UCSD-AML1 (cell line): Measurements from ENCODE around the gene PHACTR4.
"Not testable (repeated sequence)": the region's sequence is repeated elsewhere in the genome, so short reads cannot be mapped to it uniquely, and the experiment has no call there.

ENCODE experiments used
- DNase-seq: peaks from one replicate; lab custom pipeline; 2025; ENCODE audit not compliant: unreplicated experiment; lab: John Stamatoyannopoulos, UW

Gene PHACTR4

GRCh38 chr1:28482138-28482537, 112.6 kb downstream of the PHACTR4 start:
- no peak for DNase-seq

GRCh38 chr1:28482702-28483101, 113.2 kb downstream of the PHACTR4 start:
- no peak for DNase-seq

- no peak for DNase-seq
These were observed 125.2 kb downstream of the PHACTR4 start for GRCh38 chr1:28494737-28495136.

DNA sequence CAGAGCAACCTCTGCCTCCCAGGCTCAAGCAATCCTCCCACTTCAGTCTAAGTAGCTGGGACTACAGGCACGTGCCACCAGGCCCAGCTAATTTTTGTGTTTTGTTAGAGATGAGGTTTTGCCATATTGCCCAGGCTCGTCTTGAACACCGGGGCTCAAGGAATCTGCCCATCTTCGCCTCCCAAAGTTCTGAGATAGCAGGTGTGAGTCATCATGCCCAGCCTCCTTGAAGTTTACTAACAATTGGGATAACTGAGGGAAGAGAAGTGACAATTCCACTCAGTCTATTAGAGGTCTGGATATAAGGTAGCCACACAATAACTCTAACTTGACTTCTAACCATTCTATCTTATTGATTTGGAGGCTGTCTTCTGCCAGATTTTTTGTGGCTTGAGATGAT, 130.0 kb downstream of the PHACTR4 start:
- DNase-seq, result no peak

- no peak for DNase-seq
These were observed 132.4 kb downstream of the PHACTR4 start for GRCh38 chr1:28501925-28502324.

- no peak for DNase-seq
These were observed 133.6 kb downstream of the PHACTR4 start for GRCh38 chr1:28503117-28503516.

DNA sequence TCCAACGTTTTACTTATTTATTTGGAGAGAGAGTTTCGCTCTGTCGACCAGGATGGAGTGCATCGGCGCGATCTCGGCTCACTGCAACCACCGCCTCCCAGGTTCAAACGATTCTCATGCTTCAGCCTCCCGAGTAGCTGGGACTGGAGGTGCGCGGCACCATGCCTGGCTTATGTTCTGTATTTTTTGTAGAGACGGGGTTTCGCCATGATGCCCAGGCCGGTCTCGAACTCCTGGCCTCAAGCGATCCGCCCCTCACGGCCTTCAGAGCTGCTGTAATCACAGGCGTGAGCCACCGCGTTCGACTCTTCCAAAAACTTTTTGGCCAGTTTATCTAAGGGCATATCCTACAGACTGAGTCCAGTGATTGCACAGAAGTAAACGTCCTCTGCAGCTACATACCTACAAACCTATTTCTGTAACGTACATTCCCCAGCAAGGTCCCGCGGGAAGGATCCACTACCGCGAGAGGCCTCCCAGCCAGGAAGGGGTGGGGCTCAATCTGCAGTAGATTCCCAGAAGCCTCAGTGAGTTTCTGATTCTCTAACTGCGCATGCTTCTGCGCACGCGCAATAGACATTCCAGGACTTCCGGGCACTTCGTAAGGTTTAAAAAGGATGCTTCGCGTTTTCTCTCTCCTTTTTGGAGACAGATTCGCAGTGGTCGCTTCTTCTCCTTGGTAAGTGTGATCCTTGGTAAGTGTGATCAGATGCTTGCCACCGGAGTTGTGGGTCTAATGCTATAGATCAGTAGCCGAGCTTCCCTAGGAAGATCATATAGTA, 136.1 kb downstream of the PHACTR4 start, which contains the start of gene RCC1:
TSS of gene RCC1 (plus strand) at position 638 of the 782 bp plus-strand sequence. CDS start 23,824 bp downstream, outside the sequence.
- DNase-seq, result peak; percentile 96

- no peak for DNase-seq
These were observed 137.3 kb downstream of the PHACTR4 start for GRCh38 chr1:28506907-28507246.

GRCh38 chr1:28507247-28507645, 137.7 kb downstream of the PHACTR4 start:
- peak; percentile 29 for DNase-seq

DNA sequence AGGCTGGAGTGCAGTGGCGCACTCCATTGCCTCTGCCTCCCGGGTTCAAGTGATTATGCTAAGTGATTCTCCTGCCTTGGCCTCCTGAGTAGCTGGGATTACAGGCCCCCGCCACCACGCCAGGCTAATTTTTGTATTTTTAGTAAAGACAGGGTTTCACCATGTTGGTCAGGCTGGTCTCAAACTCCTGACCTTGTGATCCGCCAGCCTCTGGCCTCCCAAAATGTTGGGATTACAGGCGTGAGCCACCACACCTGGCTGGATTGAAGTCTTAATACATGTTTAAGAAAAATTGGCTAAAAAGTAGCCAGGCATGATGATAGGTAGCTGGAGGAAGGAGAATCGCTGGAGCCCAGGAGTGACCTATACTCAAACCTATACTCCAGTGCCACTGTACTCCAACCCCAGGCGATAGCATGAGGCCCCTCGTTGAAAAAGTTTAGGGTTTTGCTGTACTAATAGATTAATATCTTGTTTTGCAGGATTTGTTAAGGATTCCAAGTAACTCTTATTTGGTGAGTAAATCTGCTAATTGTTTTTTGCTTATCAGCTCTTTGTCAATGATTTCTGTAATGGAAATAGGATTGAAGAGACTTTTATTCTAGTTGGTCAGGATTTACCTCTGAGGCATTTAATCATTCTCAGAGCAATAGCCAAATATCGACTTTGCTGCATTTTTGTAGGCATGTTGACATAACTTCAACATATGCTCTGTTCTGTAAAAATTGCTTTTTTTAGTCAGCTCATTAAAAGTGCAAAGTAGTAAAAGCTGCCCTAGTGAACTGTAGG, 138.3 kb downstream of the PHACTR4 start:
- no peak for DNase-seq

GRCh38 chr1:28508435-28508754, 138.9 kb downstream of the PHACTR4 start:
- no peak for DNase-seq

- no peak for DNase-seq
These were observed 140.2 kb downstream of the PHACTR4 start for GRCh38 chr1:28509705-28510272.

DNA sequence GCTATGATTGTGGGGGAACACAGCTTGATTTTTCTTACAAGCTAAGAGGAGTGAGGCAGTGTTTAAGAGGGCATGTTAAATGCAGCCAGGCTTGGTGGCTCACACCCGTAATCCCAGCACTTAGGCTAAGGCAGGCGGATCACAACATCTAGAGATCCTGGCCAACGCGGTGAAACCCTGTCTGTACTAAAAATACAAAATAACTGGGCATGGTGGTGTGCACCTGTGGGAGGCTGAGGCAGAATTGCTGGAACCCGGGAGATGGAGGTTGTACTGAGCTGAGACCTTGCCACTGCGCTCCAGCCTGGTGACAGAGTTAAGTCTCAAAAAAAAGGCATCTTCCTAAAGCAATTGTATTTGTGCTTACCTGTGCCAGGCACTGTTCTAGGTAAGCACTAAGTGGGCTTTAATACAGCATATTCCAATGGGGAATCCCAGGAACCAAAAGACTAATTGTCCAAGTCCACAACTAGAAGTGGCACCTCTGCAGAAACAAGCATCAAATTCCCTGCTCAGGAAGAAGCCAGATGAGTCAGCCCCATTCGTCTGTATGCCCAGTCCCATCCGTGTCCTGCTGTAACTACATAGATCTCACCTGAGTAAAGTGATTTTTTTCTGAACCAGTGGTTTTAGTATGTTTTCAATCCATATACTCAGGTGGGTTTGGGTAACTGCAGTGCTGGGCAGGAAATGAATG, 140.9 kb downstream of the PHACTR4 start:
- no peak for DNase-seq

GRCh38 chr1:28510970-28511440, 141.5 kb downstream of the PHACTR4 start:
- DNase-seq, result no peak

DNA sequence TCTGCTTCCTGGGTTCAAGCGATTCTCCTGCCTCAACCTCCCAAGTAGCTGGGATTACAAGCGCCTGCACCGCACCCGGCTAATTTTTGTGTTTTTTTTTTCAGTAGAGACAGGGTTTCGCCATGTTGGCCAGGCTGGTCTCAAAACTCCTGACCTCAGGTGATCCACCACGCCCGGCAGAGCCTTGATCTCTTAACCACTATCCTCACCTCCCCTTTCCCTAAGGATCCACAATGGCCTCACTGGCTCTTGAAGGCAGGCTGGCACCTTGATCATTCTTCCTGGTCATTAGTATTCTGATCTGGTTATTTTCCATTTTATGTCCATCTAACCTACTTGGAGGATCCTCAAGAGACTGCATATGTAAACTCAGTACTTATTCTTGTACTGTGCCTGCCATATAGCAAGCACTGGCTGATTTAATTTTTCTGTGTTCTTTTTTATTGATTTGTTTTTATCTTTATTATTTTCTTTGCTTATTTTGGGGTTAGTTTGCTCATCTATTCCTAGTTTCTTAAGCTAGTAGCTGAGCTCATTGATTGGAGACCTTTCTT, 142.6 kb downstream of the PHACTR4 start:
- DNase-seq, result no peak

GRCh38 chr1:28514445-28514933, 144.9 kb downstream of the PHACTR4 start:
- DNase-seq, result not testable (repeated sequence)

DNA sequence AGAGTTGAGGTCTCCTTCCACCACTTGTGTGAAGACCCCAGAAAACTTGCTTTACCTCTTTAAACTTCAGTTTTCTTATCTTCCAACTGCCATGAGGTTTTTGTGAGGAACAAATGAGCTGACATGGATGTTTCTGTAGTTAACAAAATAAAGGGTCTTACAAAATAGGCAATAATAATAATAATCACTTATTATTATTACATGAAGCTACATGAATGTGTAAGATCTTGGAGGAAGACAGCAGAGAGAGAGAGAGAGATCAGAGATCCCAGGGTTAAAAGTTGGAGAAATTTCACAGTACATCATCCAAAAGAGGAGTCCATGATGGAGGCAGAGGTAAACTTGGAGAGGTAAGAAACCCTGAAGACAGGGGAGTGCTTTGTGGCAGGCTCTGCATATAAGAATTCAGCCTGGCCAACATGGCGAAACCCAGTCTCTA, 147.0 kb downstream of the PHACTR4 start:
- DNase-seq, result no peak

- no peak for DNase-seq
These were observed 148.1 kb downstream of the PHACTR4 start for GRCh38 chr1:28517649-28517999.

DNA sequence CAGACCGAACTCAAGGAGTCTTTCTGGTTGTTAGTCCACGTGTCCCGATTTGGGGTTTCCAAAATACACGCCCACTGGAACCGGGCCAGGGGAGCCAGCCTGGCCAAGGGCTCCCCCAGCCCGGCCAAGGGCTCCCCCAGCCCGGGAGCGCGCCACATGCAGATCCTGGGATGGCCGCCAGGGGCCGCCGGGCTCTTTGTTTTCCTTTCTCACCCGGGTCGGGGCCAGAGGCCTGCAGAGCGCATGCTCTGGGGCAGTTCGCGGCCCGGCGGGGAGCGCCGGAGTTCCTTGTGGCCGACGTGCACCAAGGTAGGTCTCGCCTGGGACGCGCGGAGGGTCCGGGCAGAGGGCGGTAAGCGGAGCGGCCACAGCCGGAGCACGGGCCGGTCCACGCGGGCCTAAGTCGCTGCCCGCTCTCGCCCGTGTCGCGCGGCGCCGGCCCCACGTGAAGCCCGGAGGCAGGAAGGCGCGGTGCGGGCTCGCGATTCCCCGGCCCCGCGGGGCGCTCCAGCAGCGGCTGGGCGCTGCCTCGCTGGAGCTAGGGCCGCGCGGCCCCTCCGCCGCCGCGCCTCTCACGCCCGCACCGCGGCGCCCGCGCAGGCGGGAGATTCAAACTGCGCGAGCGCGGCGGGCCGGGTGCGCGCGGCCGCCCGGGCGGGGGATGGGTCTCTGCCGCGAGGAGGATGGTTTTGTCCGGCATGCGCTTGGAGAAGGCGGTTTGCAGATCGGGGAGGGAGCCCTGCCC, 148.6 kb downstream of the PHACTR4 start:
- DNase-seq, result peak; percentile 89

GRCh38 chr1:28518745-28519341, 149.3 kb downstream of the PHACTR4 start:
- DNase-seq, result peak; percentile 52
